ENCODE data around the gene GOLGB1. TPM values are rescaled to one million over a fixed set of nuclear protein-coding genes. Genes with fewer than 3 reads are reported as not detected.

Gene GOLGB1
- total RNA-seq, 1 donor from 2014 or later: 56.5 TPM

- DNase-seq (ENCODE audit: low spot score): no peak
These were observed 108.4 kb downstream of the GOLGB1 start for GRCh38 chr3:121641127-121641526.

DNA sequence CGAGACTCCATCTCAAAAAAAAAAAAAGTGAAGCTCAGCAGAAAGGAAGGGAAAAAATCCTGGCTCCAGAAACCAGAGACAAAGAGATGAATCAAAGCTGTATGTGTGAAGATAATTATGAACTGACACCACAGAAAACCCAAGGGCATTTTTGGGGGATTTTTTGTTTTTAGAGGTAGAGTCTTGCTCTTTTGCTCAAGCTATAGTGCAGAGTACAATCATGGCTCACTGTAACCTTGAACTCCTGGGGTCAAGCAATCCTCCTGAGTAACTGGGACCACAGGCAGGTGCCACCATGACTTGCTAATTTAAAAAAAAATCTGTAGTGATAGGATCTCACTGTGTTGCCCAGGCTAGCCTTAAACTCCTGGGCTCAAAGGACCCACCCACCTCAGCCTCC lies 111.6 kb downstream of the GOLGB1 start:
- no peak for DNase-seq (ENCODE audit: low spot score)

DNA sequence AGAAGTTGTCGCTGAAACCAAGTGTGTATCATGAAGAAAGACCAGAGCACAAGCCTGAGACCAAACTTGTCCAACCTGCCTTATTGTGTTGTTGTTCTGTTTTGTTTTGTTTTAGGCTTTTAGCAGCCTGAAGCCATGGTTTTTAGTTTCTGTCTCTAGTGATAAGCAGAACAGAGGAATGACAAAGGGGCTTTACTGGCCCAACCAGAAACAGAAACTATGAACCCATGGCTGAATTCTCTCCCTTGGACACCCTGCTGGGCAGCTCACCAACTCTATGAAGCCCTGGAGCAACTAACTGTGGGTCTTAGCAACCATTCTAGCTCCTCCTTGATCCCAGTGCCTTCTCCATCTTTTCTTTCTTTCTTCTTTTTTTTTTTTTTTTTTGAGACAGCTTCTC lies 119.2 kb downstream of the GOLGB1 start:
- no peak for DNase-seq (ENCODE audit: low spot score)

GRCh38 chr3:121629601-121630000 lies 119.9 kb downstream of the GOLGB1 start:
- no peak for DNase-seq (ENCODE audit: low spot score)

GRCh38 chr3:121627622-121628021 lies 121.9 kb downstream of the GOLGB1 start:
- DNase-seq (ENCODE audit: low spot score): no peak

GRCh38 chr3:121627211-121627610 lies 122.3 kb downstream of the GOLGB1 start:
- DNase-seq (ENCODE audit: low spot score): no peak

- no peak for DNase-seq (ENCODE audit: low spot score)
These were observed 123.0 kb downstream of the GOLGB1 start for GRCh38 chr3:121626495-121626894.

DNA sequence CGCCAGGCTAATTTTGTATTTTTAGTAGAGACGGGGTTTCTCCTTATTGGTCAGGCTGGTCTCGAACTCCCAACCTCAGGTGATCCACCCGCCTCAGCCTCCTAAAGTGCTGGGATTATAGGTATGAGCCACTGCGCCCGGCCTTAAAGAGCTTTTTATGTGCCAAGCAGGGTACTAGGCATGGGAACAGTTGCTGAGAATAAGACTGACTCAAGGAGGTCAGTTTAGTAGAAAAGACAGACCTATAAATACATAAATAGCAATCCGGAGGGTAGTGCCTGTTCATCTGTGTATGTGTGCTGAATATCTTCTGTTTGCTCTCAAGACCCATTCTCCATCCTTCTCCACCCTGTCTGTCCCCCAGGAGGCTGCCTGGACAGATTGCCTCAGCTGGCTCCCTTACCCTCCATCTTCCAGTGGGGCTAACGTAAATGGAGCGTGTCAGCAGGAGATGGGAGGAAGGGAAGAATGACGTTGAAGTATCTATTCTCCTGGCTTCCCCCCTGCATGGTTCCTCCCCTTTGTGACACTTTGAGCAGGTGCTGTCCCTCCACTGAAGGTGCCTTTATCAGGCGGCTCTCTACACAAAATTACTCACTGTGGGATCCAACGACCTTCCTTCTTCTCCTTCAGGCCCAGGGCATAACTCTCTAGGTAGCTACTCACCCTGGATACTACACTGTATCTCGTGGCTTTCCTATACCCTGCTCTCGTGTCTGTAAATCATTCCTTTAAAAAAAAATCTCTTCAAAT lies 125.2 kb downstream of the GOLGB1 start:
- no peak for DNase-seq (ENCODE audit: low spot score)

DNA sequence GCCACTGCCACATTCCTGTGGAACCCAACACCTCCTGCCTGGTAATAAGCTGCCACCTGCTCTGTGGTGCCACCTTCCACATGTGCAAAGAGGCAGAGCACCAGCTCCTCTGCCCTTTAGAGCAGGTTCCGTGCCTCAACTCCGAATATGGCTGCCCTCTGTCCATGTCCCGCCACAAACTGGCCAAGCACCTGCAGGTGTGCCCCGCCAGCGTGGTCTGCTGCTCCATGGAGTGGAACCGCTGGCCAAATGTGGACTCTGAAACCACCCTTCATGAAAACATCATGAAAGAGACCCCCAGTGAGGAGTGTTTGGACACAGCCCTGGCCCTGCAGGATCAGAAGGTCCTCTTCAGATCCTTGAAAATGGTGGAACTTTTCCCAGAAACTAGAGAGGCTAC lies 128.1 kb downstream of the GOLGB1 start:
- no peak for DNase-seq (ENCODE audit: low spot score)

DNA sequence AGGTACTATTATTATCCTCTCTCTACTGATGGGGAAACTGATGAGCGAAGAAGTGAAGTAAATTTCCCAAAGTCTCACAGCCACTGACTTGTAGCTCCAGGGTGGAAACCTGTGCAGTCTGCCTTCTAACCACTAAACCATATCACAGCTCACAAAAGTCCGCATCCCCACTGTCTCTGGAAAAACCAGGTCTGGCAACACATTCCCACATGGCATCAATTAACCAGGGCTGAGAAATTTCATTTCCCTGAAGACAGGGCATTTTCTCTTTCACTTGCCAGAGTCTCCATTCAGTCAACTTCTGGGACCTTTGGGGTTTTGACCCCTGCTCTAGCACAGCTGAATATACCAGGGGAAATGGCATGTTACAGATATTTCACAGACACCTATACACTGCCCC lies 129.8 kb downstream of the GOLGB1 start:
- no peak for DNase-seq (ENCODE audit: low spot score)

Other genes starting within 250 kb of the GOLGB1 start
- gene POLQ, start 203.8 kb downstream of the GOLGB1 start, total RNA-seq: 0.51 TPM
- gene ARGFX, start 181.8 kb downstream of the GOLGB1 start, total RNA-seq: not detected
- 0.13 TPM for gene FBXO40, start 156.4 kb downstream of the GOLGB1 start, total RNA-seq
- gene HCLS1, start 88.8 kb downstream of the GOLGB1 start, total RNA-seq: 82.1 TPM
- 12.5 TPM for gene IQCB1, start 85.3 kb upstream of the GOLGB1 start, total RNA-seq
- 7.2 TPM for gene EAF2, start 85.5 kb upstream of the GOLGB1 start, total RNA-seq
- gene SLC15A2, start 144.7 kb upstream of the GOLGB1 start, total RNA-seq: 1.2 TPM